ENCODE results near the gene GLI3. TPM values are rescaled to one million over a fixed set of nuclear protein-coding genes. Genes with fewer than 3 reads are reported as not detected.

The GLI3 gene
- total and polyA plus RNA-seq, 2 of the 4 experiments (the other 2 are of a cell fraction), result 1.3 to 3.9 TPM

GRCh38 chr7:42025635-42026375 lies 211.2 kb downstream of the GLI3 start:
- H3K27me3 ChIP-seq (ENCODE audit: control insufficient read depth, insufficient read depth, low read length), result no peaks in the 10 kb centered on the region
- no peak overlapping the region for H2BK5ac ChIP-seq (ENCODE audit: low read depth, low read length, poor library complexity, severe bottlenecking)
- no peak overlapping the region for H3K9ac ChIP-seq (ENCODE audit: low read depth, low read length)
- no peaks in the 10 kb centered on the region for H4K20me1 ChIP-seq (ENCODE audit: insufficient read depth, low read length)
- no peak overlapping the region for H4K91ac ChIP-seq (ENCODE audit: insufficient read depth, low read depth, low read length)
- H2AK5ac ChIP-seq (ENCODE audit: low read depth, low read length), result no peak overlapping the region
- dilution Hi-C loops (cut with HindIII; ENCODE audit: low sequenced_read_pairs, unreplicated experiment), result no loop called here
- H3K27ac ChIP-seq (ENCODE audit: insufficient read depth, low read length), result no peak overlapping the region
- no peak for ATAC-seq (ENCODE audit: low read depth)
- H3K79me1 ChIP-seq (ENCODE audit: low read depth in 1 of 2, low read length in 2 of 2), result no peaks in the 10 kb centered on the region
- no TSS peak for BruUV-seq (replicated peaks)
- H3K18ac ChIP-seq (ENCODE audit: low read depth, low read length), result no peak overlapping the region
- H4K8ac ChIP-seq (ENCODE audit: low read depth in 2 of 2, low read length in 2 of 2), result no peak overlapping the region
- no peak overlapping the region for H2AFZ ChIP-seq (replicated peaks; ENCODE audit: low read length, poor library complexity)
- H2BK120ac ChIP-seq (ENCODE audit: low read depth, low read length), result no peak overlapping the region
- intact Hi-C loops (cut with micrococcal nuclease), result no loop called here
- DNase-seq, result no peak
- POLR2A ChIA-PET (ENCODE audit: unreplicated experiment), result no interaction called here
- no peaks in the 10 kb centered on the region for H3K9me3 ChIP-seq (ENCODE audit: control insufficient read depth, insufficient read depth, low read length)
- CTCF ChIA-PET, result no interaction called here
- in situ Hi-C loops (cut with MboI; ENCODE audit: low sequenced_read_pairs), result no loop called here
- H3K23ac ChIP-seq (ENCODE audit: low read depth, low read length), result no peak overlapping the region
- H3K9me1 ChIP-seq (ENCODE audit: insufficient read depth, low read length), result peaks cover 3% of the 10 kb centered on the region; the same call in 1 of the 2 replicates
- H3K36me3 ChIP-seq (ENCODE audit: control insufficient read depth, insufficient read depth, low read length), result peaks cover 30% of the 10 kb centered on the region
- no peak overlapping the region for H3K14ac ChIP-seq (replicated peaks; ENCODE audit: low read depth, low read length)
- H2BK15ac ChIP-seq (ENCODE audit: low read depth, low read length), result no peak overlapping the region
- no peak overlapping the region for H3K56ac ChIP-seq (ENCODE audit: extremely low read depth, insufficient read depth, low read length)
- no peaks in the 10 kb centered on the region for H3K4me1 ChIP-seq (ENCODE audit: control insufficient read depth, insufficient read depth, low read length)
- WGBS, 2 experiments (ENCODE audit: extremely low coverage in 2 of 2, insufficient read length in 1 of 2), result 100% methylated on average over 2 of the region's 15 CpGs; no CpG with 5 or more reads in 1 of the 2 experiments
- H2BK20ac ChIP-seq (ENCODE audit: low read depth, low read length), result no peak overlapping the region
- no peak overlapping the region for H3K4ac ChIP-seq (ENCODE audit: low read depth, low read length)
- no peak overlapping the region for H3K4me3 ChIP-seq (ENCODE audit: insufficient read depth, low read depth, low read length)
- H4K5ac ChIP-seq (ENCODE audit: low read depth, low read length), result no peak overlapping the region
- no peak overlapping the region for H2AK9ac ChIP-seq (replicated peaks; ENCODE audit: low read depth, low read length, poor library complexity)
- no peak overlapping the region for H3K4me2 ChIP-seq (ENCODE audit: low read depth, low read length)
- no peak for TF ChIP-seq SMC3 (IDR thresholded peaks at IDR 0.05; ENCODE audit: low read depth, low read length)
- no peak for TF ChIP-seq BHLHE40 (IDR thresholded peaks at IDR 0.05; ENCODE audit: low read depth, low read length)
- no peak for TF ChIP-seq USF2 (IDR thresholded peaks at IDR 0.05; ENCODE audit: low read depth, low read length)
- no peak for TF ChIP-seq MAZ (IDR thresholded peaks at IDR 0.05; ENCODE audit: borderline replicate concordance, low read depth, low read length)
- TF ChIP-seq RFX5 (IDR thresholded peaks at IDR 0.05; ENCODE audit: low read depth, low read length), result no peak
- no peak for TF ChIP-seq FOS (IDR thresholded peaks at IDR 0.05; ENCODE audit: low read depth, low read length)
- no peak for TF ChIP-seq RCOR1 (IDR thresholded peaks at IDR 0.05; ENCODE audit: insufficient replicate concordance, low read length)
- no peak for TF ChIP-seq RAD21 (IDR thresholded peaks at IDR 0.05; ENCODE audit: low read length)

Data from IMR-90 (cell line).